RKO (cell line): ENCODE data around the gene MAP3K2.
"Not testable (repeated sequence)": the region's sequence is repeated elsewhere in the genome, so short reads cannot be mapped to it uniquely, and the experiment has no call there.

Source experiments
- DNase-seq: peaks from one replicate; pipeline ENCODE4 v3.0.0-alpha.2; 2016; ENCODE audit warnings: low spot score

MAP3K2 gene

GRCh38 chr2:127379712-127380355, 7.9 kb downstream of the MAP3K2 start:
- DNase-seq: no peak

- no peak for DNase-seq
Measured at GRCh38 chr2:127378720-127379119, 9.1 kb downstream of the MAP3K2 start.

GRCh38 chr2:127377262-127377661, 10.5 kb downstream of the MAP3K2 start:
- DNase-seq: no peak

- DNase-seq: no peak
Measured at GRCh38 chr2:127376257-127376656, 11.5 kb downstream of the MAP3K2 start.

- no peak for DNase-seq
Measured at GRCh38 chr2:127373362-127374083, 14.3 kb downstream of the MAP3K2 start.

- DNase-seq: no peak
Measured at GRCh38 chr2:127371037-127371436, 16.7 kb downstream of the MAP3K2 start.

- no peak for DNase-seq
Measured at GRCh38 chr2:127370010-127370409, 17.8 kb downstream of the MAP3K2 start.

- DNase-seq: no peak
Measured at GRCh38 chr2:127365211-127365643, 22.5 kb downstream of the MAP3K2 start.

GRCh38 chr2:127362971-127363370, 24.8 kb downstream of the MAP3K2 start:
- no peak for DNase-seq

GRCh38 chr2:127361929-127362885, 25.6 kb downstream of the MAP3K2 start:
- no peak for DNase-seq

GRCh38 chr2:127360242-127360641, 27.5 kb downstream of the MAP3K2 start:
- DNase-seq: no peak

- no peak for DNase-seq
Measured at GRCh38 chr2:127359520-127359919, 28.3 kb downstream of the MAP3K2 start.

- no peak for DNase-seq
Measured at GRCh38 chr2:127358971-127359370, 28.8 kb downstream of the MAP3K2 start.

GRCh38 chr2:127358044-127358443, 29.7 kb downstream of the MAP3K2 start:
- DNase-seq: no peak

- DNase-seq: no peak
Measured at GRCh38 chr2:127357591-127357990, 30.2 kb downstream of the MAP3K2 start.

- no peak for DNase-seq
Measured at GRCh38 chr2:127356531-127356930, 31.2 kb downstream of the MAP3K2 start.

- peak; percentile 19 for DNase-seq
Measured at GRCh38 chr2:127355407-127356008, 32.3 kb downstream of the MAP3K2 start.

GRCh38 chr2:127353873-127354676, 33.7 kb downstream of the MAP3K2 start:
- DNase-seq: not testable (repeated sequence)

GRCh38 chr2:127353223-127353622, 34.6 kb downstream of the MAP3K2 start:
- DNase-seq: not testable (repeated sequence)

- no peak for DNase-seq
Measured at GRCh38 chr2:127351603-127352002, 36.2 kb downstream of the MAP3K2 start.

- no peak for DNase-seq
Measured at GRCh38 chr2:127348426-127349000, 39.3 kb downstream of the MAP3K2 start.
